Medulla oblongata (tissue), 1 donor: ENCODE results near the gene ENTPD3.

Experiments
- DNase-seq: peaks from one replicate; pipeline ENCODE4 v3.0.0-alpha.2; 2015; ENCODE audit errors: extremely low spot score

The ENTPD3 gene

DNA sequence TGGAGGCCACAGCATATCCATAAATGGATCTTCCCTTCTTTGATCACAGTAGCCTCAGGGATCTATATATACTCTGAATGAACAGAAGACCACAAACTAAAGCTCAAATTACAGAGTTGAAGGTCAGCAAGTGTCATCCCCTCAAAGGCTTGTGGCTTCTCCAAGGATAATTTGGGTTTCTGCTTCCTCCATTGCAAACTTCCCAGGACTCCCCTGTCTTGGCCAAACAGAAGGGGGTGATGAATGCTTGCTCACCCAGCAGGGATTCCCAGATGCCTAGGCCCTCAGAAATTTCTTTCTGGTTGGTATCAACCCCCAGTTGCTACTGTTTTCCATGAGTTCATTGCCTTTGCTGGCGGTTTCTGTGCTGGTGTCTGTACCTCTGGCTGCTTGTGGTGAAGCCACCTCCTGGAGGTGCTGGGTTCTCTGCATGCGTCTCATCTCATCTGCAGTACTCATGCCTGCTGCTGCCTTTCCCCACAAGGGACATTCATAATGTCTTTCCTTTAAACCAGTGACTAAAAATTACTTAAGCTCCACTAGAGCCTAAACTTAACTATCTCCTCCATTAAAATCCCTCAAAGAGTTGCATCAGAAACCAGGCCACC lies 17.7 kb downstream of the ENTPD3 start:
- no peak for DNase-seq

DNA sequence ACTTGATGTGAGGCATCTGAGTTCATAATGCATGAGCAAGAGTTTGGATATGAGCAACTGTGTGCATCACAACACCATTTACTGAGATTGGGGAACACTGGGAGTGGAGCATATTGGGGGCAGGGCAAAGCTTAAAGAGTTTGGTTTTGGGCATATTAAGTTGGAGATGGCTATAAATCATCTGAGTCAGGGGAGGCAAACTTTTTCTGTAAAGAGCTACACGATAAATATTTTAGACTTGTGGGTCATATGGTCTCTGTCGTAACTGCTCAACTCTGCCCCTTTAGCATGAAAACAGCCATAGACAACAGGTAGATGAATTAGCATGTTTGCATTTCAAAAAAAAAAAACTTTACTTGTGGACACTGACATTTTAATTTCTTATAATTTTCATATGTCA lies 20.0 kb downstream of the ENTPD3 start:
- DNase-seq, result no peak

DNA sequence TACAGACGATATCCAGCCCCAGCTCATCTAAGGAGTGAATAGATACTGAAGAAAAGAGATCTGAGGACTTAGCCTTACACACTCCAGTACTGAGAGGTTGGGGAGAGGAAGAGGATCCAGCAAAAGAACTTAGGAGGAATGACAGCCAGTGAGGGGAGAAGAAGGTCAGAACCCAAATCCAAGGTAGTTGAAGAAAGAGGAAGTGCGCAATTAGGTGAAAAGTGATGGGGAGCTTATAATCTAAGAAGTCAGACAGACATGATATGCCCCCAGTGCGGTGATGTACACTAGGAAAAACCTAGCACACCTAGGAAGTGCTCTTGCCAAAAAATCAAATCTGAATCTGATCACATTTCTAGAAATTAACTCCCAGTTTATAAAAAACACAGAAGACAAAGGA lies 20.6 kb downstream of the ENTPD3 start:
- no peak for DNase-seq

DNA sequence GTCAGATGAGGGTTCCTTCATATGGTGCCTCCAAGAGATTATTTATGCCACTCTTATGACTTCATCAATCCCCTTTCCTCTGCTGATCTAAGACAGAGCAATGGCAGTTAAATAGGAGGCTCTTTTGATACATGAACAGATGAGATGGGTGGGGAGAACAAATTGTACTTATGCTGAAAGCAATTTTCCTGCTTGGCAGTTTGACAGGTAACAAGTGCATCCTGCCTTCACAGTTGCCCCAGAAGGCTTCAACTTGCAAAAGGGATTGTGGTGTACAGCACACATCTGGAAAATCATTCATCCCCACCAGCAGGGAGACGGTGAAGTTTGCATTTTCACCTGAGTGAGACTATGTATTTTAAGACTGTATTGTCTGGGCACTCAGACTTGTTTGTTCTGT lies 27.3 kb downstream of the ENTPD3 start:
- DNase-seq, result no peak

DNA sequence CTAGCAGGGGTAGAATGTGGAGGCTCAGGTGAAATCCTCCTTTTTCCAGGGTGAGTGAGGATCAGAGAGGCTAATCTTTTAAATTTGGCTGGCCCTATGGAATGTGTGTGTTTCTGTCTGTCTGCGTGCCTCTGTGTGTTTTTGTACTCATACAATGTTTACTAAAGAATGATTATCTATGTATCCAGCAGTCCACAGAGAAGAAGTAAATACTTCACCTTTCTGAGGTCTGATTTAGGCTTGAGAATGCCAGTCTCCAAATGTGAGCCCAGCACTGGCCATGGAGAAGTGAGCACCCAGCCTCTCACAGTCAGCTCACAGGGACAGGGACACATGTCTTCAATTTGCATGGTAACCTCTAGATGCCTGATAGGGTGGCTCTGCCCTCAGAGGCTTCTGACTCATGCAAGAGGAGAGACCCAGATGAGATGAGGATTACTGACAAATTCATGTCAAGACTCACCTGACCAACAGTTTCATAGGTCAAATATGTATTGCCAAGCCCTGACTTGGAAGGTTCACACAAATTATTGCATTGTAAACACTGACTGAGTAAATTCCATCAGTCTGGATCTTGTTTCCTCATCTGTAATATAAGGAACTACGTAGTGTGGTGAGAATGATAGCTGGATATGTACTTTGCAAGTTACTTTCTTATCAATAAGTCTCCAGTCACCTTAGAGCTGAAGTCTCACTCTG lies 31.0 kb downstream of the ENTPD3 start:
- no peak for DNase-seq

DNA sequence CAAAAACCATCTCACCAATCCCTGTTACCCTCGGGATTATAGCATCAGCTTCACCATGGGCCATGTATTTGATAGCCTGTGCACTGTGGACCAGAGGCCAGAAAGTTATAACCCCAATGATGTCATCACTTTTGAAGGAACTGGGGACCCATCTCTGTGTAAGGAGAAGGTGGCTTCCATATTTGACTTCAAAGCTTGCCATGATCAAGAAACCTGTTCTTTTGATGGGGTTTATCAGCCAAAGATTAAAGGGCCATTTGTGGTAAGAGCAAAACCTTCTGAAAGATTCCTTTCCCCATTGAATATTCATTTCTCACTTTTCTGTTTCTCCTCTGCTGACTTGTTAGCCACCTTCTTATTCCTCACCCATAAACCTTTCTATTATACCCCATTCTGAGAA lies 35.9 kb downstream of the ENTPD3 start:
- DNase-seq, result no peak

DNA sequence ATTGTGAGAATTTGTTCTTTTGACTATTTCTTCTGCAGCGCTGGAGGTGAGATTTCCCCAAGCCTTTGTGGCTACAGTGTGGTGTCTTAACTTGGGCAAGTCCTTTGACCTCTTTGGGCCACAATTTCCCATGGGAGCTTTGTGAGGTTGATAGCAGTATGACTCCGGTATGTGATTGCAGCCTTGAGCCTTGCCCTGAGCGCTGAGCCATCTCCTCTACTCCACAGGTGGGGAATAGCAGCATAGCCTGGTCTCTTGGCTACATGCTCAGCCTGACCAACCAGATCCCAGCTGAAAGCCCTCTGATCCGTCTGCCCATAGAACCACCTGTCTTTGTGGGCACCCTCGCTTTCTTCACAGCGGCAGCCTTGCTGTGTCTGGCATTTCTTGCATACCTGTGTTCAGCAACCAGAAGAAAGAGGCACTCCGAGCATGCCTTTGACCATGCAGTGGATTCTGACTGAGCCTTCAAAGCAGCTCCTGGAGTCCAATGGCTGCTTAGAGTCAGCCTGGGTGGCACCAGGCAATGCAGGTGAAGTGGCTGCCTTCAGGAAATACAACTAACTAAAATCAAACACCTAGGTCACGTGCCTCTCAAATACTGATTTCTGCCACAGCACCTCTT lies 40.2 kb downstream of the ENTPD3 start:
- DNase-seq, result no peak

DNA sequence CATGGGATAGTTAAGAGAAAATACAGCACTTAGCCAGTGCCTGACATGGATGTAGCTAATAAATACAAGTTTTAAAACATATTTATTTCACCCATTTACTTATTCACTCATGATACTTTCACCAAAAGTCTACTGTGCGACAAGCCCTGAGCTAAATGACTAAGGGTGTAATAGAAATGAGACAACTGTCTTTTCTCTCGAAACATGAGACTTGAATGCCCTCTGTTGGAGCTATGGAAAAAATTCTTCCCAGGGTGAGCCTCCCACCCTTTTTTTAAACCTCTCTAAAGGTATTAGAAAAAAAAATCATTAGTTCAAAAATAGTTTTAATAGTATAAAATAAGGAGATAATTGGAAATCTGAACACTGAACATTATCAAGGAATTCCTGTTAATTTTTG lies 45.8 kb downstream of the ENTPD3 start:
- DNase-seq, result no peak

DNA sequence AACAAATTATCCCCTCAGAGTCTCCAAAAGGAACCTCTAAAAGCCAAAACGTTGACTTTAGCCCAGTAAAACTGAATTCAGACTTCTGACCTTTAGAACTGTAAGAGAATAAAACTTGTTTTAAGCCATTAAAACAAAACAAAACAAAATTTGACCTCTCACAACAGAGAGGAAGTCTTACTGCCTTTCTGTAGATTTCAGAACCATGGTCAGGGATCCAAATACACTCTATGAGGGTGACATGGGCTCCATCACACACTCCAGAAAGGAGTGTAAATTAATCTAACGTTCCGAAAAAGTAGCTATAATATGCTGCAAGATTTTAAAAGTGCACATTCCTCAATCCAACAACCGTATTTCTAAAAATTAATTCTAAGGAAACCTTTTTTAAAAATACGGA lies 50.9 kb downstream of the ENTPD3 start:
- DNase-seq, result no peak

DNA sequence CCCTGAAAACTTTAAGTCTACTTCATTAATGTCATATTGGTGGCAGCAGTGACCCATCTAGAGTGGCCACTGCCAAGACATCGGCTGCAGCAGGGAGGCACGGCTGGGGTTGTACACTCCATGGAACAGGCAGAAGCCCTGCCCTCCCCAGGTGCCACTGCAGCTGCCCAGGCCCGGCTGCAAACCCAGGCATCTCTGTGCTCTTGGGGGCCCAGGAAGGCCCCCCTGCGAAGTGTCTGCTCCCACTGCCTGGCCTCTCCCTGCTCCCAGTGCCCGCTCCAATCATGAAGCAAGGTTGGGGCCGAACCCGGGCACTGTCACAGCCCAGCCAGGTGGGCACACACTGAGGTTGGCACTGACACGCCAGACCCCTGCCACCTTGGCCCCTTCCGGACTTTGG lies 58.1 kb downstream of the ENTPD3 start:
- DNase-seq, result no peak

DNA sequence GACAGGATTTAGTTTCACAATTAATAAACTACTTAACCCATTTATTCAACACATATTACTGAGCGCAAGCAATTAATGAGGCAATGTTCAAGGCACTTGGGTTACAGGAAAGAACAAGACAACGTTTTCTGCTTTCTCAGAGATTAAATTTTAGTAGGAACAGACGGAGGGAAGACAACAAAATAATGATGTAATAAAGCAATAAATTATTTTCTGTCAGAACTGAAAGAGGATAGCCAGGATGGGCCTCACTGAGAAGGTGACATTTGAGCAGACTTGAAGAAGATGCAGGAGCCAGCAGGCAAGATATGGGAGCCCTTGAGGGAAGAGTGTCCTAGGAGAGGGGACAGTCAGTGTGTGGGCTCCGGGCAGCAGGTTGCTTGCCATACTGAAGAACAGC lies 58.9 kb downstream of the ENTPD3 start:
- DNase-seq, result no peak

DNA sequence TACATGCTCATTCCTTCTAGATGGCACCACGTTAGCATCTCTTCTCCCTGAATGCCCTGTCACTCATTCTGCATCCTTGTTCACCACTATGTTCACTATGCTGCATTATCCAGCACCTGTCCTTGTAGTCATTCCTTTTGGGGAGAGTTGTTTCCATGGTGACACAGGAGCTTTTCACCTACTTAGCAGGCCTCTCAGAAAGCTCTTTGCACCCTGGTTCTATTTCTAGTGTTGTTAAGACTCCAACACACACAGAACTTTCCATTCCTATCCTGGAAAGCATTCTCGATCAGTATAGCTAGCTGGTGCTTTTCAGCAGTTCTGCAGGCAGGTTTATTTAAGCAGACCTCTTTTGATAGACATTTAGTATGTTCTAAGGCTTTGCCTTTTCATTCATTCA lies 63.5 kb downstream of the ENTPD3 start:
- no peak for DNase-seq

DNA sequence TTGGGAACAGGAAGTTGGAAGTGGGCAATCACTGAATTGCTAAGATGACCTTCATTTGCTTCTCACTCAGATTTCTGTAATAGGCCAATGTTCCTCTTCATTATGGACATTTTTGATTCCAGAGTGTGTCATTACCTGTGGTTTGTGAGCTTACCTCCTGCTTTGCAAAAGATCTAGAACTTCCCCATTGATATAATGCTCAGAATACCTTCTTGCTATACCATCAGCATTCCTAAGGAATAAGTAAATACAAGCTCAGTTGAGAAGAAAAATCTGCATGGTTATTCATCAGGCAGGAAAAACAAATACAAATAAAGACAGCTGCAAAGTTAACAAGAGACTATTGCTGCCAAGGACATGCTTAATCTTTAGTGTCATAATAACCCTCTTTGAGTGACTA lies 64.6 kb downstream of the ENTPD3 start:
- DNase-seq, result no peak

DNA sequence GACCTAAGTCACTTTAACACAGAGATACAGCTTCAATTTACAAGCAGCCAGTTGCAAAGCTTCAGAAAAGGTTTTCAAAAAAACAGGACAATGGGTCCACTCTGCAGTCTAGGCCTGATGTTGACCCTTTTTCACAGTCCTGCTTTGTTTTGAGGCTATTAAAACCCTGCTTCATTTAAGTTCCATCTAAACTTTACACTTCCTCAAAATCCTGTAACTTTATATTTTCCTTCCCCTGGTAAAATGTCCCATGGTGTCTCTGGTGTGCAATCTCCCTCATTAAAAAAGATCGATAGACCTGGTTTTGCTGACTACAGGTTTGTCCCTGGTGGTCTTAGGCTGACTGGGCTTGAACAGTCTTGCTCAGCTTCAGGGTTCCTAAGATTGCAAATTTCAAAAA lies 65.1 kb downstream of the ENTPD3 start:
- DNase-seq, result peak; percentile 8

DNA sequence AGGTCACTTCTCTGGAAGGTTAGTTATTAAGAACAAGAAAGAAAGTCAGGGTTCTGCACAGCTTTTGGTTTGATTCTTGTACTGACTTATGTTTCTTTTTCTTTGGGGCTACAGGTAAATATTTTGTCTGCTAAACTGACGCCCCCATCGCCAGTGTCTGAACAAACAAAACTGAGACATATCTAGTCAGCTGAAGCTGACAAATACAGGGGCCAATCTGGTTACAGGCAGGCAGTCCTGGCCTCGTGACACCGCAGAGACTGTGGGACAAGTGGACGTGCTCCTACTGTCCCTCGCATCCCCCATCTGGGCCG lies 65.5 kb downstream of the ENTPD3 start:
- no peak for DNase-seq

DNA sequence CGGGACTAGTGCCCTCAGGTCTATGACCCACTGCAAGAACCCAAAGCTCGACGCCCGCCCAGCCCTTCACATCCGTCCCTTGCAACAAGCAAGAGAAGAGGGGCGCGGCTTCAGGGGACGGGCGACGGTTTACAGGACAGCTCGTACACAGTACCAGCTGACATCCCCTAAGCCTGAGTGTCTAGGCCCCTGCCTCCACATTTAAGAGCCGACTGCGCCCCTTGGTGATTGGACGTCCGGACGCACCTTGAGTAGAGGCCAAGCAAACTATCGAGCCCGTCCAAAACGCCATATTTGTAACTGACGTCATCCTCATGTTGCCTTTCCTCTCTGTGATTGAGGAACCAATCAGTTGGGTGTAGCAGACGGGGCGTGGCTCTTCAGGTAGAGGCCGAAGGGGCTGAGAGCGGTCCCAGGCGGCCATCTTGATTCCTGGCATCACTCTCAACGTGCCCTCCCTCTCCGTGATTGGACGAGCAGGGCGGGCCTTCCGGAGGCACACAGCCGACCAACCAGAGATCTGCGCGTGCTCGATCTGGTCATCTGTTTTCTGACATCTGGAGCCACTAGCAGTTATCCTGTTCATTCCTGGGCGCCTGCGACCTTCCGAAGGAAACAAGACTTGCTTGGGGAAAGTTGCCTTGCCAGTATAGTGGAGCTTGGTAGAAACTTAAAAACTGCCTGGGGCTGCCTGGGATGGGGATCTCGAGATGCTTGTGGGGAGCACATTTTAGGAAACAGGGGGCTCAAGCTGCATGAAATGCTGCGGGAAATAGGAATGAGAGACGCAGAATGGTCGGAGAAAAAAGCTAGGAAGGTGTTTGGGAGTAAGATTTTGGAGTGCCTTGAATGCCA lies 66.1 kb downstream of the ENTPD3 start:
- DNase-seq, result peak; percentile 99

DNA sequence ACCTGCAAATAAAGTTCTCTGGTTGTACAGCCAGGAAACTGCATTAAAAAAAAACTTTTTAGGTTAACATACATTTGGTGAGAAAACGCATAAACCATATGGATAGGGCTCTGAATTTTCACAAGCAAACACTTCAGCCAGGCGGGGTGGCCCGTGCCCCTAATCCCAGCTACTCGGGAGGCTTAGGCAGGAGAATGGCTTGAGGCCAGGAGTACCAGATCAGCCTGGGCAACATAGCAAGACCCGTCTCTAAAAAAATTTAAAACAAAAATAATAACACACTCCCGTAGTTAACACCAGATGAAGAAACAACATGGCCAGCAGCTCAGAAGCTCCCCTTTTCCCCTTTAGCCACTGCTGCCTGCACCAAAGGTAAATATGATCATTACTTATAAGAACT lies 66.9 kb downstream of the ENTPD3 start:
- no peak for DNase-seq

DNA sequence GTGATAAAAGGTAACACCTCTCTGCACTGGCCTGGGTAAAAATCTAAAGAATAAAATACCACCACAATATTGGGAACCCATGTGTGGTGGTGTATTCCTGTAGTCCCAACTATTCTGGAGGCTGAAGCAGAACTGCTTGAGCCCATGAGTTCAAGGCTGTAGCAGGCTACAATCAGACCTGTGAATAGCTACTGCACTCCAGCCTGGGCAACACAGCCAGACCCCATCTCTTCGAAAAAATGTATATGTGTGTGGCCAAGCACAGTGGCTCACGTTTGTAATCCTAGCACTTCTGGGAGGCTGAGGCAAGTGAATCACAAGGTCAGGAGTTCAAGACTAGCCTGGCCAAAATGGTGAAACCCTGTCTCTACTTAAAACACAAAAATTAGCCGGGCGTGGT lies 68.3 kb downstream of the ENTPD3 start:
- no peak for DNase-seq

DNA sequence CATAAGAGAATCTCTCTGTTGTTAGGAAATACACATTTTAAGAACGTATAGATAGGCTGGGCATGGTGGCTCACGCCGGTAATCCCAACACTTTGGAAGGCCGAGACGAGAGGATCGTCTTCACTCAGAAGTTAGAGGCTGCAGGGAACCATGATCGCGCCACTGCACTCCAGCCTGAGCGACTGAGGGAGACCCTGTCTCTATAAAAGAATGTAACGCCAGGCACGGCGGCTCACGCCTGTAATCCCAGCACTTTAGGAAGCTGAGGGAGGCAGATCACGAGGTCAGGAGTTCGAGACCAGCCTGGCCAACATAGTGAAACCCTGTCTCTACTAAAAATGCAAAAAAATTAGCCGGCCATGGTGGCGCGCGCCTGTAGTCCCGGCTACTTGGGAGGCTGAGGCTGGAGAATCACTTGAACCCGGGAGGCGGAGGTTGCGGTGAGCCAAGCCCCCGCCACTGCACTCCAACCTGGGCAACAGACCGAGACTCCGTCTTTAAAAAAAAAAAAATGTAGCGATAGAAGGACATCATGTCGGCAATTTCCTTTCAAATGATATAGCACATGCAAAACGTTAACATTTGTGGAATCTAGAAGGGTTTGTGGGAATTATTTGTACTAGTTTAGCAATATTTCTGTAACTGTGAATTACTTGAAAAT lies 69.4 kb downstream of the ENTPD3 start:
- DNase-seq, result no peak

DNA sequence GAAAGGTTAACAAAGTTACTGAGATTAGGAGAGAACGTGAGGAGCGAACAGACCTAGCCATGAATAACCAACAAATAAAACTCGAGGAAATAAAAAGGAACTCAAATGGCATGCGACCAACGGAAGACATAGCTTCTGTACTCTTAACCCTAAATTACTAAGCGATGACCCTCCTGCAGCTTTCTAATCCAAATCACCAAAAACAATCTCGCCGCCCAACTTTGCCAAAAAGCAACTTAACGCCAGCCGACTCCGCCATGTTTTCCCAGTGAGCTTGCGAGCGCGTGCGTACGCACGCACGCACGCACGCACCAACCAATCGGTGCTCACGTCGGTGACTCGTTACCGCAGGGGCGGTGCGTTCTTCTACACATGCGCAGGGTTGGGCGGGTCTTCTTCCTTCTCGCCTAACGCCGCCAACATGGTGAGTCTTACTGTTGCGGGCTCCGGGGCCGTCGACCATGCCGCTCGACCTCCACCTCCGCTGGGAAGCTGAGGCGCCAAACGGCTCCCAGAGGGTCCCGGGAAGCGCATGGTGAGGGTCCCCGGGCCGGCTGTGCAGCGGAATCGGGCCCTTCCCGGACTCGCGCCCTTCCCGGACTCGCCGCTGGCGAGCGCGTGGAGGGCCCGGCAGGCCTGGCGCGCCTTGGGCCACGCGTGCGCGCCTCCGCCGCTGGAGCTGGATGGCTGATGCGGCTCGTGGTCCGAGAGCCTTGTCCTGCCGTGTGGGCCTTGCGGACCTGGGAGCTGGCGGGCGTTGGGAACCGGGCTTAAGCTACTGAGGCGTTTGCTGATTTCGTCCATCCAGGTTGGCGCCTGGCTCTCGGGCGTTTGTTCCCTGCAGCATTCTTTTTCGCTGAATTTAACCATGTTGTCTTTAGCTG lies 70.2 kb downstream of the ENTPD3 start, which contains the start of gene RPL14:
Gene RPL14 (plus strand): TSS at position 400 of the 884 bp plus-strand sequence. CDS start 133 bp downstream, at position 533.
- peak; percentile 98 for DNase-seq

DNA sequence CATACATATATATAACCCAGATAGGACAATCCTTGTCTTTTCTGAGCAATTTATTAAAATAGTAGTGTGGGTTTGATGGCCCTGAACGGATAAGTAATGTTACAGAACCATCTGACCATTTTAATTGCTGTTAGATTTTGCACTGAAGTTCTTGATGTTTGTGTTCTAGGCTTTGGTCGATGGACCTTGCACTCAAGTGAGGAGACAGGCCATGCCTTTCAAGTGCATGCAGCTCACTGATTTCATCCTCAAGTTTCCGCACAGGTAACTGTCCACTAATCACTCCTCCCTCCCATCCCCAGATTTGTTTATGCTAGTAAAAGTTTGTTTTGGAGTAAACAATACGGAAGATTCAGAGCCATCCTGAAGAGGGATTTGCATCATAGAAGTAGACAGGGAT lies 71.5 kb downstream of the ENTPD3 start:
- no peak for DNase-seq
